ENCODE measurements around the gene RANGRF. TPM values are rescaled to one million over a fixed set of nuclear protein-coding genes. Genes with fewer than 3 reads are reported as not detected.
"Not testable (repeated sequence)": the region's sequence is repeated elsewhere in the genome, so short reads cannot be mapped to it uniquely, and the experiment has no call there.

RANGRF gene
- total RNA-seq (2014; rRNA removed; shearing (Covaris generic)), result 17.9 and 19.2 TPM in 2 replicates

GRCh38 chr17:8288336-8289102 lies at the start of gene RANGRF:
TSS of gene RANGRF (plus strand) at chr17:8288670. CDS start at chr17:8288789, 119 bp downstream.
- Histone ChIP-seq H3K36me3 (no peaks in the 10 kb centered on the region), H3K4me1 (no peaks in the 10 kb centered on the region), H3K27ac (peak within 1 kb of the TSS; percentile 93), H3K4me3 (peak within 1 kb of the TSS; percentile 85), H3K27me3 (no peaks in the 10 kb centered on the region), H3K9me3 (replicated peaks) (no peaks in the 10 kb centered on the region)
- peak; percentile 83 to 86 for DNase-seq

- no peaks in the 10 kb centered on the region for H3K36me3 ChIP-seq
- no peaks in the 10 kb centered on the region for H3K9me3 ChIP-seq (replicated peaks)
- no peak for DNase-seq
- H3K27me3 ChIP-seq, result no peaks in the 10 kb centered on the region
- H3K4me1 ChIP-seq, result no peaks in the 10 kb centered on the region
- no peak overlapping the region for H3K4me3 ChIP-seq
- H3K27ac ChIP-seq, result no peak overlapping the region
Observed at GRCh38 chr17:8243827-8244226, 44.6 kb upstream of the RANGRF start.

- no peaks in the 10 kb centered on the region for H3K27me3 ChIP-seq
- DNase-seq, result no peak
- H3K27ac ChIP-seq, result no peak overlapping the region
- no peaks in the 10 kb centered on the region for H3K36me3 ChIP-seq
- H3K9me3 ChIP-seq (replicated peaks), result no peaks in the 10 kb centered on the region
- H3K4me1 ChIP-seq, result peaks cover 1% of the 10 kb centered on the region; the same call in 1 of the 2 replicates
- no peak overlapping the region for H3K4me3 ChIP-seq
Observed at GRCh38 chr17:8244768-8245167, 43.7 kb upstream of the RANGRF start.

GRCh38 chr17:8248751-8249607 lies 39.5 kb upstream of the RANGRF start, which contains the start of gene PFAS:
TSS of gene PFAS (plus strand) at chr17:8249289. CDS start at chr17:8253938, 4,649 bp downstream.
- DNase-seq, result peak; percentile 88 to 89
- Histone ChIP-seq H3K9me3 (replicated peaks) (no peaks in the 10 kb centered on the region), H3K4me1 (peaks cover 6% of the 10 kb centered on the region; the same call in 1 of the 2 replicates), H3K27me3 (no peaks in the 10 kb centered on the region), H3K36me3 (peaks cover 2% of the 10 kb centered on the region; the same call in 1 of the 2 replicates), H3K4me3 (peak within 1 kb of the TSS; percentile 86), H3K27ac (peak within 1 kb of the TSS; percentile 77)

- peak overlapping the region; percentile 77 for H3K27ac ChIP-seq
- peak overlapping the region; percentile 86 for H3K4me3 ChIP-seq
- no peaks in the 10 kb centered on the region for H3K9me3 ChIP-seq (replicated peaks)
- no peaks in the 10 kb centered on the region for H3K27me3 ChIP-seq
- peaks cover 6% of the 10 kb centered on the region; the same call in 1 of the 2 replicates for H3K4me1 ChIP-seq
- peaks cover 3% of the 10 kb centered on the region; the same call in 1 of the 2 replicates for H3K36me3 ChIP-seq
- no peak for DNase-seq
Observed at GRCh38 chr17:8249621-8250500, 38.6 kb upstream of the RANGRF start.

GRCh38 chr17:8251411-8251810 lies 37.1 kb upstream of the RANGRF start:
- not testable (repeated sequence) for DNase-seq; H3K36me3 ChIP-seq; H3K9me3 ChIP-seq (replicated peaks); H3K4me1 ChIP-seq; H3K27ac ChIP-seq; H3K4me3 ChIP-seq; H3K27me3 ChIP-seq

- no peaks in the 10 kb centered on the region for H3K27me3 ChIP-seq
- H3K27ac ChIP-seq, result no peak overlapping the region
- DNase-seq, result no peak
- H3K4me3 ChIP-seq, result no peak overlapping the region
- H3K4me1 ChIP-seq, result peaks cover 6% of the 10 kb centered on the region; the same call in 1 of the 2 replicates
- no peaks in the 10 kb centered on the region for H3K9me3 ChIP-seq (replicated peaks)
- H3K36me3 ChIP-seq, result peaks cover 9% of the 10 kb centered on the region; the same call in 1 of the 2 replicates
Observed at GRCh38 chr17:8253801-8254200, 34.7 kb upstream of the RANGRF start.

- peaks cover 9% of the 10 kb centered on the region; the same call in 1 of the 2 replicates for H3K36me3 ChIP-seq
- no peaks in the 10 kb centered on the region for H3K9me3 ChIP-seq (replicated peaks)
- DNase-seq, result no peak
- H3K4me1 ChIP-seq, result peaks cover 4% of the 10 kb centered on the region; the same call in 1 of the 2 replicates
- no peak overlapping the region for H3K4me3 ChIP-seq
- H3K27ac ChIP-seq, result no peak overlapping the region
- H3K27me3 ChIP-seq, result no peaks in the 10 kb centered on the region
Observed at GRCh38 chr17:8254881-8255280, 33.6 kb upstream of the RANGRF start.

- no peak overlapping the region for H3K27ac ChIP-seq
- no peaks in the 10 kb centered on the region for H3K27me3 ChIP-seq
- no peaks in the 10 kb centered on the region for H3K4me1 ChIP-seq
- no peak for DNase-seq
- H3K9me3 ChIP-seq (replicated peaks), result no peaks in the 10 kb centered on the region
- peaks cover 9% of the 10 kb centered on the region; the same call in 1 of the 2 replicates for H3K36me3 ChIP-seq
- no peak overlapping the region for H3K4me3 ChIP-seq
Observed at GRCh38 chr17:8255499-8255898, 33.0 kb upstream of the RANGRF start.

GRCh38 chr17:8256291-8256690 lies 32.2 kb upstream of the RANGRF start:
- H3K27ac ChIP-seq, result no peak overlapping the region
- no peak overlapping the region for H3K4me3 ChIP-seq
- no peak for DNase-seq
- H3K9me3 ChIP-seq (replicated peaks), result no peaks in the 10 kb centered on the region
- H3K27me3 ChIP-seq, result no peaks in the 10 kb centered on the region
- no peaks in the 10 kb centered on the region for H3K4me1 ChIP-seq
- peaks cover 11% of the 10 kb centered on the region; the same call in 1 of the 2 replicates for H3K36me3 ChIP-seq

GRCh38 chr17:8256691-8257090 lies 31.8 kb upstream of the RANGRF start:
- no peak for DNase-seq
- H3K27ac ChIP-seq, result no peak overlapping the region
- no peaks in the 10 kb centered on the region for H3K27me3 ChIP-seq
- no peaks in the 10 kb centered on the region for H3K9me3 ChIP-seq (replicated peaks)
- H3K36me3 ChIP-seq, result peaks cover 13% of the 10 kb centered on the region; the same call in 1 of the 2 replicates
- no peak overlapping the region for H3K4me3 ChIP-seq
- no peaks in the 10 kb centered on the region for H3K4me1 ChIP-seq

GRCh38 chr17:8257801-8258200 lies 30.7 kb upstream of the RANGRF start:
- no peak for DNase-seq

GRCh38 chr17:8264320-8264719 lies 24.1 kb upstream of the RANGRF start:
- Histone ChIP-seq H3K27ac (no peak overlapping the region), H3K36me3 (peaks cover 11% of the 10 kb centered on the region; the same call in 1 of the 2 replicates), H3K9me3 (replicated peaks) (no peaks in the 10 kb centered on the region), H3K4me1 (no peaks in the 10 kb centered on the region), H3K4me3 (no peak overlapping the region), H3K27me3 (no peaks in the 10 kb centered on the region)
- DNase-seq, result no peak

More at GRCh38 chr17:8257801-8258200, 30.7 kb upstream of the RANGRF start:
- peaks cover 13% of the 10 kb centered on the region; the same call in 1 of the 2 replicates for H3K36me3 ChIP-seq
- no peak overlapping the region for H3K4me3 ChIP-seq
- no peaks in the 10 kb centered on the region for H3K9me3 ChIP-seq (replicated peaks)
- no peak overlapping the region for H3K27ac ChIP-seq
- H3K4me1 ChIP-seq, result no peaks in the 10 kb centered on the region
- H3K27me3 ChIP-seq, result no peaks in the 10 kb centered on the region
